NCI-H2227 treated with DMSO at 0.1 percent for 48 hours (cell line): Measurements from ENCODE around the gene MAB21L2.

Experiments
- DNase-seq: peaks from one replicate; lab custom pipeline; 2025; lab: John Stamatoyannopoulos, UW

The MAB21L2 gene

GRCh38 chr4:150577796-150578195, 4.2 kb upstream of the MAB21L2 start:
- no peak for DNase-seq

GRCh38 chr4:150578745-150579501, 3.0 kb upstream of the MAB21L2 start:
- DNase-seq: peak; percentile 12

- DNase-seq: no peak
These were observed 2.3 kb upstream of the MAB21L2 start for GRCh38 chr4:150579551-150580234.

DNA sequence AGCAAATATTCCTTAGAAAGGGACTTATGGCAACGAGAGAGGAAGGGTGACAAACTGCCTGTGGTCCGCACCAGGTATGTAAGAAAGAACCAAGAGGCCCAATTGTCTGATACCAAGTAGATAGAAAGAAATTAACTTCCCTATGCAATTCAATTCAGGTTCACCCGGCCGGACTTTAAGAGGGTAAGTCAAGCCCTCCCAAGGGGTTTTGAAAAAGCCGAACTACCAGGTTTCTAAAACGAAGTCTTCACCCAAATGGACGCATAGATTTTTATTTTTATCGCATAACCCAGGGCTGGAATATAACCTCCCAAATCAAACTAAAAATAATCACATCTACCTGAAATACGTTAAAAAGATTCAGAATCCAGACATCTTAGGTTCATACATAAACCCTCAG, 1.6 kb upstream of the MAB21L2 start:
- no peak for DNase-seq

DNA sequence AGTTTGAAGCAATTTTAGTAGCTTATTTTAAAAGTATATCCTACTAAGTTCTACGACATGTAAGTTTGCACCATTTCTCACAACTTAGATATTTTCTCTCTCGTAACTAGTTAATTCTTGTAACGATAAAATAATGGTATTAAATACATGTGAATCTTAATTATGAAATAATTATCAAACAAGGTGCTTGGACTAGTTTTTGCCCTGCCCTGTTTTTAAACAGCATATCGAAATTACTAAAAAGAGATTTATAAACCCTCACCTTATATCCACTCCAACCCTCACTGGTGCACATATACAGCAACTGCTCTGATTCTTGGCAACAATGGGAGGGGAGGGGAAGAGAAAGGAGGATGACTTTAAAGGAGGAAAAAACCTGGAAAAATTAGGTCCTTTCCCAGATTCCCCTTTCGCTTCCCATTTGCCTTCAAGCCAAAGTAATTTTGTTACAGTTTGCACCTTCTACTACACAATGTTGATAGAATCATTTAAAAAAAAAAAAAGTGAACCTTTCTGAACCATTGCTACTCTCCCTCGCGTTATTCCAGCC, 820 bp upstream of the MAB21L2 start:
- no peak for DNase-seq

DNA sequence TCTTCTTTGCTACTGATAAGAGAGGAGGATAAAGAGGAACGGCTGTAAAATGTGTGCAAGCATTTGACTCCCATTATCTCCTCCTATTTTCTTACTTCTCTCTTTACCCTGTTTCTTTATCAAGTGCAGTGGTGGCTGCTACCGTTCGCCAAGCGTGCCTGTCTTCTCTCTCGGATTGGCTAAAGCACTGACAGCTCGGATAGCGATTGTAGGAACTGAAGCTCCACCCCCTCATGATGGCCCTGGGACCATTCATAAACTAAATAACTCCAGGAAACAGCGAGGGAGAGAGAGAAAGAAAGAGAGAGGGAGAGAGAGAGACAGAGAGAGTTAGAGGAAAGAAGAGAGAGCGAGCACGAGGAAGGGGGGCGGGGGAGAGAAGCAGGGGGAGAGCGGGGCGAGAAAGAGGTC, 305 bp upstream of the MAB21L2 start:
- no peak for DNase-seq

GRCh38 chr4:150582873-150583286, 929 bp downstream of the MAB21L2 start:
- no peak for DNase-seq

DNA sequence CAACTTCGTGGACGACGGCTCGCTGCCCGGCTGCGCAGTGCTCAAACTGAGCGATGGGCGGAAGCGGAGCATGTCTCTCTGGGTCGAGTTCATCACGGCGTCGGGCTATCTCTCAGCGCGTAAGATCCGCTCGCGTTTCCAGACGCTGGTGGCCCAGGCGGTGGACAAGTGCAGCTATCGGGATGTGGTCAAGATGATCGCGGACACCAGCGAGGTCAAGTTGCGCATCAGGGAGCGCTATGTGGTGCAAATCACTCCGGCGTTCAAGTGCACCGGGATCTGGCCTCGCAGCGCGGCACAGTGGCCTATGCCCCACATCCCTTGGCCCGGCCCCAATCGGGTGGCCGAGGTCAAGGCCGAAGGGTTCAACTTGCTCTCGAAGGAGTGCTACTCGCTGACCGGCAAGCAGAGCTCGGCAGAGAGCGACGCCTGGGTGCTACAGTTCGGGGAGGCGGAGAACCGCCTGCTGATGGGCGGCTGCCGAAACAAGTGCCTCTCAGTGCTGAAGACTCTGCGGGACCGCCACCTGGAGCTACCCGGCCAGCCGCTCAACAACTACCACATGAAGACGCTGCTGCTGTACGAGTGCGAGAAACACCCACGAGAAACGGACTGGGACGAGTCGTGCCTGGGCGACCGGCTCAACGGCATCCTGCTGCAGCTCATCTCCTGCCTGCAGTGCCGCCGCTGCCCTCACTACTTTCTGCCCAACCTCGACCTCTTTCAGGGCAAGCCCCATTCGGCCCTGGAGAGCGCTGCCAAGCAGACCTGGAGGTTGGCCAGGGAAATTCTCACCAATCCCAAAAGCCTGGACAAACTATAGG, 1.5 kb downstream of the MAB21L2 start:
- no peak for DNase-seq

DNA sequence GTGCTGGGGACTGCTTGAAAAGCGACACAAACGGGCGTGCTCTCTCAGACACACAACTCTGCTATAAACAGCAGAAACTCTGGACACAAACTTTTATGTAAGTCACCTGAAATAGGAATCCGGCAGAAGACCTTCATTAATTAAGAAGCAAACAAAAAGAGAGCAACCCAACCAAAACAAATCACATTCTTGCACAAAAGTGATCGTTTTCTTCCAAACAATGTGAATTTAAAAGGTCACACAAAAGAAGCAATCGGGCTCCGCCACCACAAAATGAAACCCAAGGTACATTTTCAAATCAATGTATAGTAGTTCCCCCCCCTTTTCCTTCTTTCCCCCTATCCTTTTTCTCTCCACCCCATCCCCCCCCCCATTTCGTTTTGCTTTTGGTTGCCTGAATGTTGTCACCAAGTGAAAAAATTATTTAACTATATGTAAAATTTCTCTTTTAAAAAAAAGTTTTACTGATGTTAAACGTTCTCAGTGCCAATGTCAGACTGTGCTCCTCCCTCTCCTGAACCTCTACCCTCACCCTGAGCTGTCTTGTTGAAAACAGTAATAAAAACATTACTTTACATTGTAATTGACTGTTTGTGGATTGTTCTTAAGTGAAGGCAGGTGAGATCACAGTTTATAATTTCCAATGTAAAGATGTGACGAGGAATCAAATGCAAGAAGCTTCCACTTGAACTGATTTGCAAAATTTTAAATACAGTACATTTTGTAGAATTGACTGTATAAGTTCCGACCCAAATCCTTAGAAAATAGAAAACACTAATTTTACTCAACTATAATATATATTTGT, 2.4 kb downstream of the MAB21L2 start:
- no peak for DNase-seq

DNA sequence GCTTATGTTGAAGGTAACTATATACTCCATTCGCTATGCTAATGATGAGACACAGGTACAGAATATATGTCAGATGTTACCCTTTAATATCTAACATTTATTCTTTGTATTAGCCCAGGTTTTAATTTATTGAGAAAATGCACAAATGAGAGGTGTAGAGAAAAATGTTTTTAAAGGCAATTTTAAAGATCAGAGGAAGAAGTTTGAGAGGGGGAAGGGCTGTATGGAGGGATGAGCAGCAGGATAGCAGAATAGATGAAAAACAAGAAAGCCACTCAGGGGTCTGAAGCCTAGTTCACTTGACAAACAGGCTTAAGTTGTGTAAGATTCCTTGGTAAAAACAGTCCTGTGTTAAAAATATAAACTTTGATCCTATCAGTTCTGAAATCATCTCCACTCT, 3.7 kb downstream of the MAB21L2 start:
- DNase-seq: no peak

DNA sequence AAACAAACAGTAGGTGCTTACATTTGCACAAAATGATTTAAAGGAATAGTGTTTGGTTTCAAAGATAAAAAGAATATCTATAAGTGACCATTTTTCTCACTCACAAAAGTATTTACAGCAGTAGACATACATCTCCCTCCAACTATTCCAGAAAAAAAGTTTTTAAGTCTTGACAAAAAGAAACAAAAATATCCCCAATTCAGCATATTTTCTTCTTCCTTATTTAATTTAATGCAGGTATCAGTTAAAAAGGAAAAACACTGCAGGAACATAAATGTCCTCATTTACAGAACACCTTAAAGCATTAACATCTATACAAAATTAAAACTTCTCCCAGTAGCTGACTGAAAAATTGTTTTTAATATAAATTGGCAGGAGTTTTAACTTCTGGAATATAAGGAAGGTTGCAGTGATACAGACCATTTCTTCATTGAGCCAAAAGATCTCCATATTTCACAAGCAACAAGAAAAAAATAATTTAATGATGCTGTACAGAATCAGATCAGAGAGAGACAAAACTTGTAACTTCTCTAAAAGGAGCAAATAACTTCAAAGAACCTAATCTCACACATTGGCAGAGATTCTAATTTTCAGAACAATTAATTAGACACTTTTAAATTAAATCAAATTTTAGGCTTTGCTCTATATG, 4.3 kb downstream of the MAB21L2 start:
- no peak for DNase-seq

- DNase-seq: no peak
These were observed 6.4 kb downstream of the MAB21L2 start for GRCh38 chr4:150588316-150588715.

DNA sequence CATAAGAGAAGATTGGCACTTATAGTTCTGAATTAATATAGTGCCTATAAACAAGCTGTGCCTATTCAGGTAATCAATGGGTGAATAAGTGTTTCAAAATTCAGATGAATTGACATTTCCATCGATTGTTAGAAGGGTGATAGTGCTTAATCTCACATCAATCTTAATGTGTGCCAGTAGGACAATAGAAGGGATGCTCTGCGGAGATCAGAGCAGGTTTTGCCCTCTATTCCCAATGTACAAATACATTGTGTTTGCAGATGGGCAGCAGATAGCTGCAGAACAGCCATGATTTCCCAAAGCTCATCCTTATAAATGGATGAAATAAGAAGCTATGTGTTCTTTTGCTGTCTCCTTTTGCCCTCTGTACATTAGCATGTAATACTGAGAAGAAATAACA, 7.2 kb downstream of the MAB21L2 start:
- no peak for DNase-seq

DNA sequence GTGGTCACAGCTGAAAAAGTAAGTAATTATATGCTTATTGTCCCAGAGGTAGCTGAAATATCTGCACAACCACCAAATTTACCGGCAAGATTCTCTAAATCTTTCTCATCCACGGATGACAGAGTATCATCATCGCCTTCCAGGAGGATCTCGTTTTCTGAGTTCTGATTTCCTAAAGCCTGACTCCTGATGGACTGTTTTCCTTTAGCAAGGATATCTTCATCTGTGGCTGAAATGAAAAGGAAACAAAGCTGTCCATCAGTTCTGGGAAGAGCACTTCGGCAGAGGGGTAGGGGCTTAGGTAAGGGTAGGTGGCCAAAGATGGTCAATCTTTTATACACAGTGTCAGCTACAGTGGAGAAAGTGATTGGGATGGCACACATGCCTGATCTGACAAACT, 8.7 kb downstream of the MAB21L2 start:
- DNase-seq: no peak

DNA sequence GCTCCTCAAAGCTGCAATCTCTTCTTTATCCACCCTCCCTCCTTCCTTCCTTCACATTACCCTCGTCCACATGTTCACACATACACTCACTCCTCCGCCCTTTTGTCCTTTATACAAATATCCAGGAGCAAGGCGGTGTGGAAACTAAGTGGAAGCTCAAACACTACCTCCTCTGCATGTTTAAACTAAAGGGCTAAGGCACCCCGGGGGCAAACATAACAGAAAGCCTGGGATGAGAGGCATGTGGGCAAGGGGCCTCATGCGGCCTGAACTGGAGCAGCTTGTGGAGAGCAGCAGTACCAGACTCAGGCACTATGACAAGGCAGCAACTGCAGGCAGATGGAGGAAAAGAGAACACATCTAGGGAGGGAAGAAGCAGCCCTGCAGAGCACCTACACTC, 9.5 kb downstream of the MAB21L2 start:
- peak; percentile 3 for DNase-seq

- DNase-seq: no peak
These were observed 10.0 kb downstream of the MAB21L2 start for GRCh38 chr4:150591904-150592303.

- no peak for DNase-seq
These were observed 12.0 kb downstream of the MAB21L2 start for GRCh38 chr4:150593996-150594395.

DNA sequence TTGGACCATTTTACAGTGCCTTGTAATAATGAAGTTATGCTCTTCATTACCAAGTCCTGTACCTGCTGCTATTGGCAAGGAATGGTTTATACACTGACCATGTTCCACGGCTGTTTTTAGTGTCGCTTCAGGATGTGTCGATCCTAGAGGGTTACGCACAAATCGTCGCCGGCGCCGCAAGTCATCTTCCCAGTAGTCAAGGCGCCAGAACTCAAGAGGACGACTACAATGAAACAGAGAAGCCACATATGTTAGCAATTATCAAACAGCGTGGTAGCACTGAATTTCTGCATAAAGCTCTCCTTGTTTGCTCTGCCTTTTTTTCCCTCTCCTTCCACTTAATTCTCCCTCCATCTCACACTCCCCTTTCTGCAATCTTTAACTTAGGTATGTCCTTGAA, 17.0 kb downstream of the MAB21L2 start:
- DNase-seq: no peak

GRCh38 chr4:150599547-150599946, 17.6 kb downstream of the MAB21L2 start:
- no peak for DNase-seq

DNA sequence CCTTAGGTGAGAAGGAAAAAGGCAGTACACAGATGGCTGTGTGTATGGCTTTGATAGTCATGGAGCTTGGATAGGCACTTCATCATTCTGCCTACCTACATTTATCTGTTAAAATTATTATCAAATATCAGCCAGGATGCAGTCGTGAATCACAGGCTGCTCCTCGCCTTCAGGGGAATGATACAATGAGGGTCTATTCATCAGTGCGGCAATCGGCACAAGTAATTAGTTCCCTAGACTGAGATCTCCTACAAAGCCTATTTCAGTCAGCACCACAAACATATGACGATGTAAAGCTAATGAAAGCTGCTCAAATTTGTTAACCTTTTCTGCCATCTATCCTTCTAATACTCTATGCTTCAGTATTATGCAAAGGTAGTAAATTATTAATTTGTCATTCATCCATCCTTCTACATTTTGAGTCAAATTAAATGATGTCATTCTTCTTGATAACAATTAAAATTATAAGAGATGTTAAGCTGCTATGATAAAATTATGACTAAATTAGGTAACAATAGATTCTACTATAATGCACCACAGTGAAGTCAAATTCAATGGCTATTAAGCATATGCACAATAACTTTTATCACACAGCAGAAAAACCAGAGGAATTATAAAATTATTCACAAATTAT, 19.0 kb downstream of the MAB21L2 start:
- no peak for DNase-seq

GRCh38 chr4:150609131-150609530, 27.2 kb downstream of the MAB21L2 start:
- no peak for DNase-seq
